Pancreas (tissue), 10 donors: ENCODE data around the gene ROR2. TPM values are rescaled to one million over a fixed set of nuclear protein-coding genes. Genes with fewer than 3 reads are reported as not detected.

Experiments used
- ATAC-seq, 4 donors: fragments of 200-7000 bp; cut with Tn5 transposase; one replicate each; pipeline versions ENCODE4 v1.8.0 to v1.9.1; 2020; ENCODE audit warnings: mild to moderate bottlenecking in 4 of 4, moderate library complexity in 4 of 4
- DNase-seq, 6 donors: peaks; one replicate each; pipeline ENCODE4 v3.0.0-alpha.2; 2020
- FAIRE-seq: peaks from 2 replicates; lab custom pipeline; 2012; peaks lifted over from hg19 to GRCh38; lab: Jason Lieb, UNC
- H3K27ac ChIP-seq, 4 donors: fragments of 200-600 bp; sonication (generic); 1 replicate in 3 of 4; 2 replicates in 1 of 4; pipeline versions ENCODE4 v1.5.0 to v1.8.0; 2020
- H3K27me3 ChIP-seq, 4 donors: fragments of 200-600 bp; one replicate each; pipeline ENCODE4 v1.8.0; 2021
- H3K36me3 ChIP-seq, 3 donors: fragments of 200-600 bp; sonication (generic) in 1 of 3; one replicate each; pipeline versions ENCODE4 v1.5.0 to v1.8.0; 2020 to 2021
- H3K4me1 ChIP-seq, 3 donors: fragments of 200-600 bp; one replicate each; pipeline ENCODE4 v1.8.0; 2021
- H3K4me3 ChIP-seq, 4 donors: fragments of 200-600 bp; sonication (generic) in 2 of 4; one replicate each; pipeline versions ENCODE4 v1.5.0 to v1.8.0; 2020 to 2021
- H3K9me3 ChIP-seq, 4 donors: fragments of 200-600 bp; one replicate each; pipeline ENCODE4 v1.8.0; 2021
- CTCF ChIP-seq, 4 donors: fragments of 200-600 bp; sonication (generic) in 3 of 4; IDR thresholded peaks; one replicate each; pipeline versions ENCODE4 v1.5.0 to v1.8.0; 2021; ENCODE audit warnings: antibody characterized with exemption in 4 of 4
- WGBS, 2 donors: extraction: QIAGEN DNeasy Blood & Tissue Kit; methylation state at CpG; one replicate each; pipeline ENCODE4 v1.1.7; 2013; 5-methylcytosine and 5-hydroxymethylcytosine counted together
- intact Hi-C, 3 donors: fragments of 100-400 bp; cut with DNase I; formaldehyde crosslinking; loops; one replicate each; pipeline versions ENCODE4 v1.11.1 to v1.14.2; 2022
- polyA plus RNA-seq, 2 donors: library from polyadenylated mRNA; stranded (reverse); fragments of 200-250 nt; gene quantifications; one replicate each; pipeline ENCODE4 v1.2.3, GENCODE V29; 2013
- total RNA-seq, 6 donors: library from RNA; stranded (reverse); fragmentation: NEBNext Ultra II Directional in 4 of 6; extraction: Animal tissue kit (Norgen Biotek cat#: 25700) in 4 of 6; gene quantifications; one replicate each; pipeline versions ENCODE4 v1.2.1 to v1.2.4, GENCODE V29; 2021 to 2023
- donor health status: healthy with polysubstance abuse.
- donor health status: DM: no; HTN: no; CAD: no; lungs with moderate emphysema.
- donor health status: DM: no; HTN: no; CAD: no.
- donor health status: control.
- donor health status: control.
- donor health status: Bipolar disorder and iron deficiency.
- donor health status: DM: yes; HTN: yes; CAD: no.
- donor health status: DM: no; HTN: no; CAD: no.
- donor health status: DM: no; HTN: no; CAD: no.
- donor health status: DM: yes; HTN: yes; CAD: no.

Gene ROR2
- total and polyA plus RNA-seq, 8 donors, result 0.67 to 6.3 (median 1.2) TPM

- Histone ChIP-seq H3K9me3 (no peaks in the 10 kb centered on the region), H3K4me1 (no peaks in the 10 kb centered on the region), H3K27me3 (no peaks in the 10 kb centered on the region), H3K27ac (no peak overlapping the region), H3K4me3 (no peak overlapping the region), H3K36me3 (no peaks in the 10 kb centered on the region)
- intact Hi-C loops, result loop anchor here in 1 of 3 donors (10.0 kb wide), 1 partner anchor 813 kb away; no protein-coding TSS in a partner anchor
- DNase-seq (peak in 2 of 6 donors; percentile 15 to 49), ATAC-seq (peak; percentile 82 to 98 (median 90)), FAIRE-seq (no peak)
- peak; percentile 63 to 76 (median 66) for TF ChIP-seq CTCF (IDR thresholded peaks at IDR 0.05)
- WGBS, 2 donors, result 24 to 27% methylated on average over 7 of the region's 7 CpGs
Measured at GRCh38 chr9:91727316-91727861, 222.6 kb downstream of the ROR2 start.

GRCh38 chr9:91726406-91727100 lies 223.5 kb downstream of the ROR2 start:
- no peak for FAIRE-seq
- Histone ChIP-seq H3K27me3 (no peaks in the 10 kb centered on the region), H3K4me1 (no peaks in the 10 kb centered on the region), H3K4me3 (no peak overlapping the region), H3K36me3 (no peaks in the 10 kb centered on the region), H3K9me3 (no peaks in the 10 kb centered on the region), H3K27ac (no peak overlapping the region)
- WGBS, 2 donors, result 78 to 87% methylated on average over 19 of the region's 19 CpGs
- intact Hi-C loops, result loop anchor here in 1 of 3 donors (10.0 kb wide), 1 partner anchor 812 kb away; no protein-coding TSS in a partner anchor
- TF ChIP-seq CTCF (IDR thresholded peaks at IDR 0.05), result no peak
- no peak for ATAC-seq
- no peak for DNase-seq

- no peak for TF ChIP-seq CTCF (IDR thresholded peaks at IDR 0.05)
- 77 to 90% methylated on average over 7 of the region's 7 CpGs for WGBS, 2 donors
- Histone ChIP-seq H3K27me3 (no peaks in the 10 kb centered on the region), H3K27ac (no peak overlapping the region), H3K36me3 (no peaks in the 10 kb centered on the region), H3K4me1 (no peaks in the 10 kb centered on the region), H3K4me3 (no peak overlapping the region), H3K9me3 (no peaks in the 10 kb centered on the region)
- no peak for ATAC-seq
- no peak for FAIRE-seq
- DNase-seq, result no peak
- intact Hi-C loops, result loop anchor here in 1 of 3 donors (10.0 kb wide), 1 partner anchor 811 kb away; no protein-coding TSS in a partner anchor
Measured at GRCh38 chr9:91725651-91726050, 224.4 kb downstream of the ROR2 start.

GRCh38 chr9:91724609-91725505 lies 225.2 kb downstream of the ROR2 start:
- DNase-seq (peak in 1 of 6 donors; percentile 55), FAIRE-seq (no peak), ATAC-seq (no peak)
- TF ChIP-seq CTCF (IDR thresholded peaks at IDR 0.05), result no peak
- Histone ChIP-seq H3K27me3 (no peaks in the 10 kb centered on the region), H3K27ac (no peak overlapping the region), H3K36me3 (no peaks in the 10 kb centered on the region), H3K4me3 (no peak overlapping the region), H3K9me3 (no peaks in the 10 kb centered on the region), H3K4me1 (no peaks in the 10 kb centered on the region)
- 86 to 92% methylated on average over 43 of the region's 43 CpGs for WGBS, 2 donors
- intact Hi-C loops, result loop anchor here in 1 of 3 donors (10.0 kb wide), 1 partner anchor 810 kb away; no protein-coding TSS in a partner anchor
